Hematopoietic multipotent progenitor cell treated with erythropoietin and hydrocortisone succinate and interleukin-3 and kit ligand, for 6 days (in vitro differentiated cells): ENCODE data around the gene P2RY13.
A peak's percentile ranks its signal among the peaks of the same experiment; 100 is the strongest.

Source experiments
- DNase-seq: peaks from one replicate; pipeline ENCODE4 v3.0.0-alpha.2; 2015

P2RY13 gene

DNA sequence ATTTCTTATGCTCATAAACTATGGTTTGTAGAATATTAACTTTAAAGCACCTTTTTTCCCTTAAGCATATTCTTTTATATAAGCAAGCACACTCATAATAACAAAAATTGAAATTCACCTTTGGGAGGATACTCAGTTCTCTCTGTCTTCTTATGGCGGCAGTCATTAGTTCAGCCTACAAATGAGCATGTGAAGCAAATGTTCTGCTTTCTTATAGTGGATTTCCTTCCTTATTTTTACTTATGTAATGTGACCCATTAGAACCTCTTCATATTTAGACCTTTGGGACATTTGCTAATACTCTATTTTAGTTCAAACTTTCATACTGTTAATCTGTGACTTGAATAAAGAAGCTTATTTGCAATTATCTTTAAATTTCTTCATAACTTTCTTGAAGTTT, at the start of gene P2RY13:
TSS of gene P2RY13 (minus strand) at position 187 of the 400 bp plus-strand sequence. CDS start at position 166, 21 bp downstream.
- peak; percentile 21 for DNase-seq

GRCh38 chr3:151377768-151378385, 48.5 kb upstream of the P2RY13 start:
- no peak for DNase-seq

DNA sequence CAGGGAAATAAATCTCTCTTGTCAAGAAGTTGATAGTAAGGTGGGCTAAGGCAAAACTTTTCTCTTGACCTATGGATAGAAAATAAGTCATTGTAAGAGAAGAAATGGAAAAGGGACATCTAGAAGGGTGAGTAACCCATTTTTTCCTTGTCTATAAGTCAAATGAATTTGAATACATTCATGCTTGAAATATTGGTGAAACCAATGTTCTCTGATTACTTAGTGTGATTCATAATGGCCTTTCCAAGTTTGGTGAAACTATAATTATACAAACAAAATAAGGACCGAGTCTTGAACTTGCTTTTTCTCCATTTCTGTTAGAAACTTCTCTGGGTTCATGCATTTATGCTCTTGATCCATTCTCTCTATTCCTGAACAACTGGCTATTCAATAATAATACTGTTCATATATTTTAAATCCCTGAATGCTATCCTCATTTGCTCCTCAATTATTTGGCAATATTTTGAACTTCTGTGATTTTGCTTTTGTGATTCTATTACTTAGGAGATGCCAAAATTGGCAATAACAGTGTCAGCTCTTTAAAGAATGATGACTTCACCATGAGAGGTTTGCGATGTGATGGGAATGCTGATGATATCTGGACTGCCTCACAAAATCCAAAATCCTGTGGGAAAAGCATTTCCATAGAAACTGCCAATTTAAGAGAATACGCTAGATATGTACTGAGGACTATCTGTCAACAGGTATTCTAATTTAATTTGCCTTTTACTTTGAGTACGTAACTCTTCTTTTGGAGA, 42.9 kb upstream of the P2RY13 start:
- no peak for DNase-seq

DNA sequence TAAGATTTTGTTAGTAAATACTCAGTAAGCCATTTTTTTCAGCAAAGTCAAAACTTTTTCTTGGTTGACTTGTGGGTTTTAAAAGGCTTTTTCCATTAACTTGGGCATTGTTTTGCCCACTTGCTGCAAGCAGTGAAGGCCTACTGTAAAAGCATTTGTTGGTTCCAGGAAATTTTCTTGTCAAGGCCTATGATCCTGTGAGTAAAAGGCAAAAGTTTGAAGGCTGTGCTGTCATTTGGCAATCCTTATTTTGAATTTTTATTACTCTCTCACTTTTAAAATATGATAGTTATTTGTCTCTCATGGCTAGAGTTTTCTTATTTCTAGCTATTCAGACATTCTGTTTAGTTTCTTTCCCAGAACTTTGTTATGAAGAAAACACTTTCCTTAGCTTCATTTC, 42.2 kb upstream of the P2RY13 start:
- DNase-seq = no peak

DNA sequence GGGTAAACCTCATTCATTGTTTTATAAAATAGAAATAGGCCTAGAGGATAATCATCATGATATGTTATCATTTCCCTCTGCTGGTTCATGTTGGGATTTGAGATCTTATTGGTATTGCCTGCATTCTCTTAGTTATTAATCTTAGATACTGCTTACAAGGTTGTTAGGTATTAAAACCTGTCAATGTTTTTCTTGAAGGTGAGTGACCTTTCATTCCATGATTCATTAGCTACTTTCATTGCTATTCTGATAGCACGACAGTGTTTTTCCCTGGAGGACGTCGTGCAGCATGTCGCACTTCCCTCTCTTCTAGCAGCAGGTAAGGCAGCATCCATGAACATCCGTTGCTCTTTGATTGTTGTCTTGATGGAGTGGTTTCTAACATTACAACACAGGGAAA, 38.1 kb upstream of the P2RY13 start:
- no peak for DNase-seq

- DNase-seq = no peak
Observed at GRCh38 chr3:151366993-151367392, 37.6 kb upstream of the P2RY13 start.

- no peak for DNase-seq
Observed at GRCh38 chr3:151362751-151363174, 33.4 kb upstream of the P2RY13 start.

- DNase-seq = no peak
Observed at GRCh38 chr3:151357463-151357850, 28.1 kb upstream of the P2RY13 start.

GRCh38 chr3:151356794-151357462, 27.6 kb upstream of the P2RY13 start:
- DNase-seq = no peak

- no peak for DNase-seq
Observed at GRCh38 chr3:151351648-151352047, 22.3 kb upstream of the P2RY13 start.

- DNase-seq = no peak
Observed at GRCh38 chr3:151351219-151351618, 21.9 kb upstream of the P2RY13 start.

DNA sequence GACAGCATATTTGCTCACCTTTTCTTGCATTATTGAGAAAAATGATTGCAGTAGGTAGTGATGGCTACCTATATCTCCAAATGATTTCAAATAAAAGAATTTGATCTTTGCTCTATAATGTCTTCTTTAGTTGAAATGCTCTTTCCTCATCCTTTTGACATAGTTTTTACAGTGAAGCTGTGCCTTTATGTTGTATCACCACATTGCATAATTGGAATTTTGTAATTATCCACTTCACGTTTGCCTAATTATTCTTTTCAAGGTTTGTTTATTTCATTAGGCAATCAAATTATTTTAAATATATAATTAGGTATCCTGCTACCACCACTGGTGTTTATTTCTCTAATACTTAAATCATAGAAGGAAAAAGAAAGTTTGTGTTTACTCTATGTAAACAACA, 21.3 kb upstream of the P2RY13 start:
- DNase-seq = no peak

- peak; percentile 68 for DNase-seq
Observed at GRCh38 chr3:151347432-151347831, 18.1 kb upstream of the P2RY13 start.

- peak; percentile 58 for DNase-seq
Observed at GRCh38 chr3:151346292-151346691, 16.9 kb upstream of the P2RY13 start.

GRCh38 chr3:151345859-151346258, 16.5 kb upstream of the P2RY13 start:
- DNase-seq = no peak

DNA sequence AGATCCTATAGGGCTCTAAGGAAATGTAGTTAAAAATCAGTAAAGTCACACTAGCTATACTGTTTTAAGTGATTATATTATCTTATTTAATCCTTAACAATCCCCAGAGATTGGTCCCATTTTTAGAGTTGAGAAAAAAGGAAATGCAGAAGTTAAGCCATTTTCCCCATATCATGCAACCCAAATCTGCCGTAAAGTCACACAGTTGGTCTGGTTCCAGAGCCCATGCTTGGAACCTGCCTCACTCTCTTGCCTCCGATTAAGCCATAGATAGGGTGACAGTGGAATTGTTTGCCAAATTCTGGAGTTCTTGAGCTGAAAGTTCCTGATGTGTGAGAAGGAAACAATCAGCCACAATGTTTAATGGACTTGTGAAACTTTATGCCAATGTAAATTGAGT, 2.3 kb upstream of the P2RY13 start:
- DNase-seq = no peak

GRCh38 chr3:151330899-151331298, 1.6 kb upstream of the P2RY13 start:
- DNase-seq = peak; percentile 33

DNA sequence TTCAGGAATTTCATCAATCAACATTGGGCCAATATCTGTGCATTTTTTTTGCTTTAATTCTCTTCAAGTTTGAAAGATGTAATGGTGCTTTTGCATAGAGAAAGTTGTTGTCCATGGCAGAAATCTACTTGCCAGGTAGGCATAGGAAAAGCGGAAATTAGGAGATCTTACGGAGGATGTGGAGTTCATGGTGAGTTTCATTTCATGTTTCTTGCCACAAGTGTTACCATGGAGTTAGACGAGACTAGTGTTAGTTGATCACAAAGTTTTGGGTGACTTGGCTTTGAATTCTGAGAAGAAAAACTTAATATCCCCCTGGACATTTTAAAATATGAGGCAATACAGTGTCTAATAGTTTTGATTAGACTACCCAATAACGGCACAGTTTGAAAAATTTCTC, 1.0 kb upstream of the P2RY13 start:
- DNase-seq = no peak

DNA sequence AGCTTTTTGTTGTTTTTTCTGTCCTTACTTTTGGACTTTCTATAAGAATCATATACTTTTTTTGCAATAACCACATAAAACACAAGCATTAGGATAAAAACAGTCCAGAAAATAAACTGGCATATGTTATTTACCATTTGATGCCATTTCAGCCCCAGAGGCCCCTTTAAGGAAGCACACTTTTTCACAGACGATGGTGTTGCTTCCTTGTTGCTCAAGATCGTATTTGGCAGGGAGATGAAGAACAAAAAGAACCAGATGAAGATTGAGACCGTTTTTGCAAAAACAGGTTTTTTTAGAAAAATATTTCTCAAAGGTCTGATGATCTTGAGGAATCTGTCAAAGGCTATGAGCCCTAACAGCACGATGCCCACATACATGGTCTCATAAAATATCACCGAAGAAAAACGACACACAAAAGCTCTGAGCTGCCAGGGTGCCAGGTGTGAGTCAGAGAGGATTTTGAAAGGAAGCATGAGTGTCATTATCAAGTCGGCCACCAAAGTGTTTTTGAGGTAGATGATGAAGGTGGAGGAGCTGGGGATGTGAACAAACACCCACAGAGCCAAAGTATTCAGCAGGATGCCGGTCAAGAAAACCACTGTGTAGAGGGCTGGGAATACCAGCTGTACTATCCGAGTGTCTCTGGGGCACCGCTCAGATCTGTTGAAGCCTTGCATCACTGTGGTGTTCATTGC, 902 bp downstream of the P2RY13 start:
- peak; percentile 50 for DNase-seq

- DNase-seq = peak; percentile 79
Observed at GRCh38 chr3:151327571-151328198, 1.7 kb downstream of the P2RY13 start.

DNA sequence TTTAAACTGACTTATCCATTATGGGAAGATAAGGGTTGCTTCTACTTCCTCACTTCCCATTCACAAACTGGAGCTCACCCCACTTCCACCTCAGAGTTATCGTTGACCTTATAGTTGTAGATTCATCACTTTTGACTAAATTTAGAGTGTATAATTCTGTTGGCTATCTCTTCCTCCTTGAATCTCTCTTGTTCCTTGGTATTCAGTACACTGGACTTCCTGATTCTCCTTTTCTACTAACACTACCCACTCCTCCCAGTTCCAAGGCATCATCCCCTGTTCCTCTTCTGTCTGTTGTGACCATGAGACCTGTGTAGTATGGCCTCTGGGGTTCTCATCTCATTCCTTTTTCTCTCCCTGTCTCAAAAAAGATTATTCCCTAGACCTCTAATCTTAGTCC, 6.8 kb downstream of the P2RY13 start:
- no peak for DNase-seq

DNA sequence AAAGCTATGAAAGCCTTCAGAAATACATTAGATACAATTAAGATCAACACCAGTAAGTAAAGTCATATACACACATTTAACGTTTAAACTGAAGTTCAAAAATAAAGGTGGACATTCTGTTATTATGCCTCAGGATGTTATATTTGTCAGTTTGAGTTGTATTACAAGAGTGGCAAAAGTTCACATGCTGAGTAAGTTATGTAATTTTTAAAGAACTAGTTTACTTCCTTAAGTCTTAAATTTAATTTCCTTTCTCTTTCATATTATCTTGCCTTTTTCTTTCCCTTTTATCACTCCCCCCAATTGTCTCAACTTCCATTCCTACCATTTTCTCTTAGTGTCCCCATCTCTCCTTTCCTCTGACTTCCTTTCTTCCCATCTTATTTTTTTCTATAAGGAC, 7.8 kb downstream of the P2RY13 start:
- DNase-seq = no peak

GRCh38 chr3:151320131-151320530, 9.2 kb downstream of the P2RY13 start:
- no peak for DNase-seq
